GM18502 (cell line): ENCODE measurements around the gene NFATC2.

Experiments used
- ATAC-seq: cut with Tn5 transposase; IDR thresholded peaks from one replicate; pipeline ENCODE4 v1.9.1; 2021; ENCODE audit warnings: mild to moderate bottlenecking; ENCODE audit not compliant: unreplicated experiment, poor library complexity

Gene NFATC2

DNA sequence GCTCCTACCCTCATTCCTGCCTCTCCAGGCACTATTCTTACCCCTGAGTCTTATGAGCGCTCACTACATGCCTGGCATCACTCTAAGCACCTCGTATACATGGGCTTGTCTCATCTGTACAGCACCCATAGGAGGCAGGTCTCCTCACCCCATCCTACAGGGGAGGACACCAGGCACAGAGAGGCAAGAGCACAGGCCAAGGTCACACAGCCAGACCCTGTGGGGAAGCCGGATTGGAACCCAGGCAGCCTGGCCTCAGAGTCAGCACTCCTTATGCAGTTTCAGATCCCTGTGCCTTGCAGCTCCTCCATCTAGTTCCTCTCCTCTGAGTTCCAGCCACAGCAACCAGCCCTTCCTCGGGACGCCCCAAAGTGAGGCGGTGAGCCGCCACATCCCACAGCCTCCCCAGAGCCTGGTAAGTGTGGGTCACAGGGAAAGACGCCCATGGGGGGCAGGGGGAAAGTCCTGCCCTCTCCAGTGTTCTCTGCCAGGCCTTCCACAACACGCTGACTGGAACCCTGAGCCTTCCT is 103.3 kb downstream of the NFATC2 start:
- no peak for ATAC-seq

- ATAC-seq: no peak
Observed at GRCh38 chr20:51438136-51438535, 104.4 kb downstream of the NFATC2 start.

- ATAC-seq: no peak
Observed at GRCh38 chr20:51437182-51437924, 105.2 kb downstream of the NFATC2 start.

DNA sequence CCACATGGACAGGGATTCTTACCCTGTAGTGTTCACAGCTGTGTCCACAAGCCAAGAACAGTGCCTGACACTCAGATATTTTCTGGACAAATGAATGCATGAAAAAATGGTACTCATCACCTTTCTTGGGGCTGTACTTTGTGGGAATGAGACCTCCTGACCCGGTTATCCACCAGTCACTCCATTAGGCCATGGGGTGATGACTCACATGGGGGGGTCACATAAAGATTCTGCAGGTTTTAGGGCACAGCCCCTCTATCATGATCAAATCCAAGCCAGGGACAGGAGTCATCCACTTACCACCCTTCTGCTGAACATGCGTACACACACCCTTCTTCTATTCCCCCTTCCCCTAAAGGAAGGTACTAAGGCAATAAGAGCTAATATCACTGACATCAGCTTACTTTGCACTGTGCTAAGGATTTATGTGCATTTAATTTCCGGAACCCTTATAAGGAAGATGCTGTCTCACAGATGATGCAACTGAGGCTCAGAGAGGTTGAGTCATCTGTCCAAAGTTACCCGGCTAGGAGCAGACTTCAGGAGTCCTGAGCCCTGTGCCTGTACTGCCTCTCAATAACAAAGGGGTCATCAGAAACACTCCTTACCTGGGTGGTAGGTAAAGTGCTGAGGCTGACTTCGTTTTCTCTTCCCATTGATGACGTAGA is 107.8 kb downstream of the NFATC2 start:
- no peak for ATAC-seq

GRCh38 chr20:51434026-51434425 is 108.5 kb downstream of the NFATC2 start:
- ATAC-seq: no peak

DNA sequence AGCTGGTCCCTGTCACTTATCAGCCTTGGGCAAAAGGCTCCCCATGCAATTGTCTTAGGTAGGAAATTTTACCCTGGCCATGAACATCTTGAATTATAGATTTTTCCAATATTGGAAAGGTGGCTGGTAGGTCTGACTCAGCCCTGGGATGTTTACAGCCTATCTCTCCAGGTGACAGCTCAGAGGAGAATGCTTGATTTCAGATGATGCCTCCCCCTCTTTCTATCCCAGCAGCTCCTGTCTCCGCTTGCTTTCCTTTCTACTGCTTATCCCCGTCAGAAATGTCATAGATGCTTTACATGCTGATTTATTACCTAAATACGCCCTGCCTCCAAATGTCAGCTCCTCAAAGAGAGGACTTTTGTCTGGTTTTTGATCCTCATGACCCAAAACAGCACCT is 109.6 kb downstream of the NFATC2 start:
- ATAC-seq: no peak

DNA sequence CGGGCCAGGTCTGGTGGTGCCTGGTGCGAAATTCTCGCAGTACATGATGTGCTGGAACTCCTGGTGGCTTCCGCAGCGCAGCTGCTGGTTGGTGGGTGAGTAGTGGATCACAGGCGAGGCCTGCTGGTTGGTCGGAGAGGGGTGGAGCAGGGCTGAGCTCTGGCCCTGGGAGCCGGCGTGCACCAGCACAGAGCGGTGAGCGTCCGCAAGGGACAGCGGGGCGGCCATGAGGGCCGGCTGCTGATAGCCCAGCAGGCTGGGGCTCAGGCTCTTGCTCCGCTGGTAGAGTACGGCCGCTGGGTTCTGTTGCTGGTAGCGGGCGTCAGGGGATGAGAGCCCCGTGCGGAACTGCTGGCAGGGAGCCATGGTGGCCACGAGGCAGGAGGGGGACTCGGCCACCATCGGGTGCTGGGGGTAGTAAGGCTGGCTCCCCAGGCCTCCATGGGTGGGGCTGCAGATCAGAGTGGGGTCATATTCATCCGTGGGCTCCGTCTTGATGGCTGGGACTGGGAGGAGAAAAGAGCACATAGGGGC is 110.2 kb downstream of the NFATC2 start:
- ATAC-seq: no peak

DNA sequence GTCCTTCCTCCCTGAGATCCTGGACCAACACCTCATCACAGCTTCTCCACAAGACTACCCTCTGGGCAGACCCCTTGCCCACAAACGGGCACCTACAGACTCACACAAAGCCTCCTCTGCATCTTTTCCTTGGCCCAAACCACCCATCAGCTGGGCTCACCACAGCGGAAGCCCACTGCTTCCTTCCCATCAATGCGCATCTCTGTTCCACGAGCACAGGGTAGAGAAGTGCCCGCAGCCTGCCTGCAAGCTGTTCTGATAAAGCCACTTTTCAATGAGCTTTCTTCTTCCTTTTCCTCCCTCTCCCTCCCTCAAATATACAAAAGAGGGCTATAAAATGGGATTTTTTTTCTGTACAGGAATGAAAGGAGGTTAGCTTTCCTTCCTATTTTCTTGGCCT is 111.2 kb downstream of the NFATC2 start:
- ATAC-seq: no peak

DNA sequence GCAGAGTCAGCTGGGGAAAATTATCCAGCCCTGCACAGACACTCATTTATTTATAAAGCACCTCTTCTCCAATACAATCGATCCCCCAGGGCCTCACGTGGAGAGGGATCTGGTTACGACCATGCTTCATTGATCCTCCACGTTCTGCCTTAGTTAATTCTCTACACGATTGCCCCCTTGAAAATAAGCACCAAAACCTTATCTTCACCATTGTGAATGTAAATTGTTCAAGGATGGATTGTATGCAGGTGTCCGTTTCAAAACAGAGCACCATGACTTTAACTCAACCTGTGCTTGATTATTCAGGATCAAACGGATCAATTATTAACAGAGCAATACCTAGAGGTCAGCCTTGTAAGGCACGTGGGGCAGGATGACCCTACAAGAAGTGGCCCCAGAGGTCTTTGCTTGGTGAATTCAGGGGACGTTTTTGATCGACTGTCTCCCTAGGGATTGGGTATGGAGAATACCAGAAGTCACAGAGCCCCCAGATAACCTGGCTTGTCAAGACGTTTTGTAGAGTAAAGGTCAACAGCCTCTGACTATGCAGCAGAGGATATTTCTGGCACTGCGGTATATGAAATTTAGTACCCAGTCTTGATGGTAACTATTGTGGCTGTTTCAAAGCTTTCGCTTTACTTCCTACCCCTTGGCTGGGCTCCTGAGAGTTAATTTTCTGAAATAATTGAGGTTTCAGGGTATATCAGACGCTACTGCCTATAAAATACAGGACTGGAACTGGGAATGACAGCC is 112.1 kb downstream of the NFATC2 start:
- no peak for ATAC-seq

- no peak for ATAC-seq
Observed at GRCh38 chr20:51429696-51430095, 112.8 kb downstream of the NFATC2 start.

DNA sequence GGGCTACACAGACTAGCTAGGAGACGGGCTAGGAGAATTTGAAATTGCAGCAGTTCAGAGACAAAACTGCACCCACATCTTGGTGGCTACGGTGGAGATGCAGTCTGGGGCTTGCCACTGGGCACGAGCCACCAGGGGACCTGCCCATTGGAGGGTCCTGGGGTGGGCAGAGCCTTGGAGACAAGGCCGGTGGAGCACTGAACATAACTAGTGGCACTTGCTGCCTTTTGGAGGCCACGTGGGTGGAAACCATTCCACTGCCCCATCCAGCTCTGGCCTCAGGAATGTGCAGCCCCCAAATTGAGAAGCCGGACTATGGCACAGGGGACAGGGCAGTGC is 113.4 kb downstream of the NFATC2 start:
- no peak for ATAC-seq

- no peak for ATAC-seq
Observed at GRCh38 chr20:51428401-51429143, 113.9 kb downstream of the NFATC2 start.

DNA sequence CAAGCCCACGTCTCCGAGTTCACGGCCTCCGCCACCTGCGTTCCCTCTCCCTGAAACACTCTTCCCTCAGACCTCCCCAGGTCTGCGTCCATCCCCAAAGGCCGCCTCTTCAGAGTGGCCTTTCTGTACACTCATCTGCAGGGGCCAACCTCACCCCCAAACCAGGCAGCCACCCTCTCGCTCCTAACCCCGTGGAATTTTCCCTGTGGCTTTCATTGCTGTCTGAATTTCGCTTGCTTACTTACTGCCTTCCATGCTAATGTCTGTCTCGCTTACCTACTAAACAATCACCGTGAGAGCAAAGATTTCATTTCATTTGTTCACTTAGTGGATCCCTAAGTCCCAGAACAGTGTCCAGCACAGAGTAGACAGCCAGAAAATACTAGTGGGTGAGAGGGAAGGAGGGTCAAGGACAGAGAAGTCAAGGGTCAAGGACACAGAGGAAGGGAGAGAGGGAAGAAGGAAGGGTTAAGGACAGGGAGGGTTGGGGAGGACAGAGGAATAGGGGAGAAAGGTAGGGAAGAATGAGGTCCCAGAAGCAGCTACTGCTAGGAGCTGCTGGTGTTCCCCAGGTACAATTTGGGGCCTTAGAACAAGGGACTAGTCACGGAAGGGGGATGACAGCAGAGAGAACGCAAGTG is 114.7 kb downstream of the NFATC2 start:
- ATAC-seq: no peak

DNA sequence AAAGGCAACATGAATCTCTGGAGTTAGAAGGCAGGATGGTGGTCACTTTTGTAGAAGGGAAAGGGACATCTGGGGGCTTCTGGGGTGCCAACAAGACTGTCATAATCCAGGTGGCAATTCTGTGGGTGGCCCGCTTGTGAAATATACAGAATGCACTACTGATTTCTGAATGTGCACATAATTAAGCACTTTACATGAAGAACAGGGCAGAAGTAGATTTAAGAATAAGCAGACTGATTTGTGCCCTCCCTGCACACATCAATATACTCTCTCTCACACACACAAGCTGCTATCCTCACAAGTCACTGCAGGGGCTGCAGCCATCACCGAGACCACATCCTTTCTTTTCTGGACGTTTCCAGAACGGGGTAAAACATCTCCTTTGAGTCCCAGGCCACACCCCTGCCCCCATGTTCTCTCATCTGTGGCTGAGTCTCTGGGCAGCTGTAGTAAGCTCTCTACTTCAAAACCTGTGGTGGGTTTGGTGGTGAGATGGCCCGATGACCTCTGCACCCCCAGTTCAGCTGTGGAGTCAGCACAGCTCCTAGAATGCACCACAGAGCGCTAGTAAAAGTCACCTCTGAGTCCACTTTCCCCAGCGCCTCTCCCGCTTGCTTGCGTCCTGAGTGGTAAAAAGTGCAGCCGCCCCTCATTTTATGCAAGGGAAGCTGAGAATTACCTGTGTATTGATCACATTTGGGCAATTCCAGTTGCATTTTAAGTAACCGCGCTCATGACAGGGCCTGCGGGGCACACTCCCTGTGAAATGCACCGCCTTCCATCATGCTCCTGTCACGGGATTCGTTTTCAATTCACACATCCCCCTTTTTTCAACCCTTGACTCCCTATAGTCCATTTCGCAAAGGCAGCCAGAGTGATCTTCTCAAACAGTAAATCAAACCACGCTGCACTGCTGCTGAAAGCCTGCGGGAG is 115.5 kb downstream of the NFATC2 start:
- no peak for ATAC-seq

DNA sequence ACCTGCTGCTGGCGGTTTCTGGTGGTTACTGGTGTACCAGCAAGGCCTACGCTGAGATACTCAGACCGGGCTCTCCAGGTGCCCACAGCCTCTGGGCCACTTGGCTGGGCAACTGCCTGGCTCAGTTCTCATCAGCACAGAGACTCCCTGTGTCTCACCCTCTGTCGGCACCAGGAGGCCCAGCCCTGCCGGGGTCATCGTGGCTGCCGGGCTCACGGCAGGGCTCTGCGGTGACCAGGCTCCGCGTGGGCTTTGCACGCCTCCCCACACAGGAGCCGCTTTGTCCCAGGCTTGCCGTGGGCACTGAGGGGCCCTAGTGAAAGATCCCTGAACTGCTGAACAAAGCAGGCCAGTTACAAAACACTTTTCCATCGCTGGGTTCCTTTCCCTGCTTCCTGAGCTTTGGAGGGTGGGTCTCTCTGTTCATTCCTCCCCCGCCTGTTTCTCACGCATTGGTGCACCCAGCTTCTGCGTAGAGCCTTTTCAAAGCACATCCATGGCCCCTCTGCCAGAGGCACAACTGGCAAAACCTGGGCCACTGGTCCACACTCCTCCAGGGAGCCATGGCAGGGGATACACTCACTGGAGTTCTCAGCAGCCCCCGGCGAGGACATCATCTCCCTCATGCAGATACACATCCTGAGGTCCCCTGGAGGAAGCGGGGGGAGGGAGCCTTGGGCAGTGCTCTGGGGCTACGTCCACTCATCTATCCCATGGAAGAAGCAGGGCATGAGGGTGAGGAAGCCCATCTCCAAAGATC is 117.0 kb downstream of the NFATC2 start:
- ATAC-seq: no peak

DNA sequence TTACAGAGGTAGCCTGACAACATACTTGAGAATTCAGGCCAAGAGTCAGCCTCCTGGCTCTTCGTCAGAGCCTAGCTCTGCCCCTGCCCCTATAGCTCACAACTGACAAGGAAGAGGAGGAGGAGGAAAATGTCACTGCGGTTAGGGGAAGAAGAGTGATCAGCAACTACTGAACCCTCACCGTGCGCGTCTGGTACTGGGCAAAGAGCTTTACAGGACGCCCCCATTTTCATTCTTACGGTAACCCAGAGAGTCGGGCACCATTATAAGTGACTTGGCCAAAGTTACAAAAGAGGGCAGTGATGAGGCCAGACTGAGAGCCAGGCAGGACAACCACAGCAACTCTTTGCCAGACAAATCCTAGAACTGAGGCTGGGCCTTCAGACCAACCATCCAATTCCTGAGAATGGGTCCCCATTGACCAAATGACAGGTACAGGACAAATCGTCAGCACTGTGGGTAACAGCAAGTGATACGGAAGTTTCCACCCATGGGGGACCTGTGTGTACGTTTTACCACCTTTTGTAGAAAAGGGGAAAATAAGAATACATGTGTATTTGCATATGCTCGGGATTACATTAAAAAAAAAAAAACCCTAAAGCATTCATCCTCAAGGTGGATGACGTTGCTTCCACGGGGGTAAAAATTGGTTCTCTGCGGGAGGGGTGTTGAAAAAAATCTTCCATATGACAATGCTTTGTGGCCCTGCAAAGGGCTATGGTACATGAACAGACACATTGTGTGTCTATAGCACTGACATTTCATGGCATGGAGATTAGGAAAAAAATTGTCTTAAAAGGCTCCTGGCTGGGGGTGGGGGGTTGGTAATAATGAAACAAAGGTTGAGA is 118.0 kb downstream of the NFATC2 start:
- no peak for ATAC-seq

- no peak for ATAC-seq
Observed at GRCh38 chr20:51423810-51424209, 118.7 kb downstream of the NFATC2 start.
